GM18951 (cell line): ENCODE results near the gene DPYSL4.

Experiments used
- POLR2A ChIP-seq: IDR thresholded peaks from 4 replicates; pipeline ENCODE4 v1.6.1; 2011; ENCODE audit warnings: mild to moderate bottlenecking; ENCODE audit not compliant: insufficient read length, insufficient read depth; ENCODE audit errors: extremely low read depth
- in situ Hi-C: fragments of 300-500 bp; cut with MboI; formaldehyde crosslinking; loops from one replicate; pipeline ENCODE4 v1.12.0; 2022; ENCODE audit warnings: low sequenced_read_pairs, mixed read lengths, inconsistent platforms; ENCODE audit not compliant: unreplicated experiment

Gene DPYSL4

GRCh38 chr10:132232023-132232951 is 45.5 kb downstream of the DPYSL4 start:
- in situ Hi-C loops = no loop called here
- no peak for TF ChIP-seq POLR2A

DNA sequence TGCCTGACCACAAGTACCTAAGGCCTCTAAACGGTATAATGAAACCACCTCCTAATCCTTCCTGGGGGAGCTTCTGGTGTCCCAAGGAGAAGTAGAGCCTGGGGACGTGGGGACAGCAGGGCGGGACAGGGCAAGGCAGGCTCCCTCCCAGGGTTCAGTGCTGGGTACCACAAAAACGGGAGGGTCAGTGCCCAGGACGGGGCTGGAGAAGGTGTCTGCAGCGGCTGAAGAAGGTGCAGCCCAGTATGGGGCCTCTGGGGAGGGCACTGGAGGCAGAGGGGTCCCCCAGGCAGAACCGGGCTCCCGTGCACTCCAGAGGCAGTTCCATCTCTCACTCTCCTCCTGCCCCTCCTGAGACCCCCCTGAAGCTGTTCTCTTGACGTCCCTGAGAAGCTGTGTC is 46.2 kb downstream of the DPYSL4 start:
- in situ Hi-C loops = no loop called here
- no peak for TF ChIP-seq POLR2A

DNA sequence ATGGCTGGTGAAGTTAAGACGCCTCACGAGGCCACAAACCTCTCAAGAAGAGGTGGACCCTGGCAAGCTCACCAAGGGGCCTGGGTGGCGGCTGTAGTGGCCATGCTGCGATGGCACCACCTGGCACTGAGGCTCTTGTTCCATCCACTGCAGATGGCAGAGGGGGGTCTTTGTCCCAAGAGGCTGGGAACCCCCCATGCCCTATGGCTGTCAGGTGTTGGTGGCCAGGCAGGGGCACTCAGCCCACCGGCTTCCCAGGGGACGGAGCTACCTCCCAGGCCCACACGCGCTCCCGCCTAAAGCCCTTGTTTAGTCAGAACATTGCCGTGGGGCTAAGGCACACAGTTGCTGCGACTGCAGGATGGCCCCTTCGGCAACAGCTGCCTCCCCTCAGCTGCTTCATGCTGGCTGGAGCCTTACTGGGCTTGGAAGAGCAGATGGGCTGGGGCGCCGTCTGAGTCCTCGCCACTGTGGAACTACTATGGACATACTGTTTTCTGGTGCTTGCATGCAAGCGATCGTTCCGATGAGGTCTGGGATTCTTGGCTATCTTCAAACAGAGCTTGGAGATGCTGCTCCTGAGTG is 46.8 kb downstream of the DPYSL4 start:
- in situ Hi-C loops = no loop called here
- no peak for TF ChIP-seq POLR2A

DNA sequence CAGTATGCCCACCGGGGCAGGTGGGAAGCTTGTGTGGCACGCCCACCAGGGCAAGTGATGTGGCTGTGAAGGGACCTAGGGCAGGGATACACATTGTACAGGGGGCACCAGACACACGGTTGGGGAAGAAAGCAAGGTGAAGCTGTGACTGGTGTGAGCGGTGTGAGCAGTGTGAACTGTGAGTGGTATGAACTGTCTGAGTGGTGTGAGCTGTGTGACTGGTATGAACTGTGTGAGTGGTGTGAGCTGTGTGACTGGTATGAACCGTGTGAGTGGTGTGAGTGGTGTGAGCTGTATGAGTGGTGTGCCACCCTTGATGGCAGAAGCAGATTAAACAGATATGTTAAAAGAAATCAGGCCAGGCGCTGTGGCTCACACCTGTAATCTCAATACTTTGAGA is 48.1 kb downstream of the DPYSL4 start:
- in situ Hi-C loops = no loop called here
- no peak for TF ChIP-seq POLR2A

- in situ Hi-C loops = no loop called here
- TF ChIP-seq POLR2A = no peak
These were observed 49.4 kb downstream of the DPYSL4 start for GRCh38 chr10:132236161-132236560.

DNA sequence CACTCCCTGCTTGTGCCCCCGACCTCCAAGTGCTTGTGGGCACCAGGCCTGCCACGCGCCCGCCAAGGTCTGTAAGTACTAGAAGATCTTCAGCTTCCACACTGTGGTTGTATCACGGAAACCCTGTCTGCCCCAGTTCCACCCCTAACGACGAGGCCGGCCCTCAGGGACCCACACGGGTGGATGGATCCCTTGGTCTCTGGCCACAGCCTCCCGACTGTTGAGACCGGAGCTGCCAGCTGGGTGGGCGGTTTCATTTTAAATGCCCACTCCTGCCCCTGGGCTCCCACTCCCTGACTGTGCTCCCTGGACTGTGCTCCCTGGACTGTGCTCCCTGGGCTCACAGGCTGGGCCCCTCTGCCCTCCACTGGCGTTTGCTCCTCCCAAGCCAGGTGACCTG is 50.1 kb downstream of the DPYSL4 start:
- in situ Hi-C loops = no loop called here
- TF ChIP-seq POLR2A = no peak

DNA sequence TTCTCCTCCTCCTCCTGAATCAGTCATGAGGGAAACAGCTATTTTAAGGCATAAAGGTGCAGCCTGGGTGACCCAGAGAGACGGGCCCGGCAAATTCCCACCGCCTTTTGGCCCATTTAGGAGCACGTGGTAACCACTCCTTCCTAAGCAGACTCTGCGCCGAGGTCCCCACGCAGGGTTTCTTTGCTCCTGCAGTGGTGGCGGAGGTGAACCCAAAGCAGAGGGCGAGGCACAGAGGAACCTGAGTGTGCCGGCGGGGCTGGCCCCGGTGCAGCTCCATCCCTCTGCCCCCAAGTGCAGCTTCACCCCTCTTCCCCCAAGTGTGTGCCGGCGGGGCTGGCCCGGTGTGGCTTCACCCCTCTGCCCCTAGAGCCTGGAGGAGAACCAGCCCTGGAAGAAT is 50.6 kb downstream of the DPYSL4 start:
- in situ Hi-C loops = no loop called here
- TF ChIP-seq POLR2A = no peak

GRCh38 chr10:132237871-132238270 is 51.1 kb downstream of the DPYSL4 start:
- in situ Hi-C loops = no loop called here
- no peak for TF ChIP-seq POLR2A

GRCh38 chr10:132238371-132239125 is 51.8 kb downstream of the DPYSL4 start:
- in situ Hi-C loops = no loop called here
- no peak for TF ChIP-seq POLR2A

GRCh38 chr10:132239126-132240031 is 52.6 kb downstream of the DPYSL4 start:
- TF ChIP-seq POLR2A = no peak

DNA sequence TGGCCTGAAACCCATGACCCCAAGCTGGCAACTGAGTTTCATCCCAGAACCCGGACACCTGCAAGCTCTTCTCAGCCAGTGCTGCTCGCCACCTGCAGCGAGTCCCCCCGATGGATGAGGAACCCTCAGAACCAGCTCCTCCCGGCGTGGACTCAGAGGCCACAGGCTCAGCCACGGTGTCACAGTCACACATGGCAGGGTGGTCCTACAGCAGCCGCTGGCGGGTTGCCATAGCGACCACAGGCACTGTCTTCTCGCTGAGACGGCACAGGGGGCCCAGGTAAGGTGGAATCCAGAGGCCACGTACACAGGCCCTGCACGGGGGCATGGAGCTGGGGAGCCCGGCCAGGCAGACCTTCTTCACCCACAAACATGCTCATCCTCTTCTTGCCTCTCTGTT is 53.4 kb downstream of the DPYSL4 start:
- no peak for TF ChIP-seq POLR2A
- in situ Hi-C loops = no loop called here

More at GRCh38 chr10:132239126-132240031, 52.6 kb downstream of the DPYSL4 start:
- in situ Hi-C loops = no loop called here

- TF ChIP-seq POLR2A = no peak
- in situ Hi-C loops = no loop called here
These were observed 53.8 kb downstream of the DPYSL4 start for GRCh38 chr10:132240581-132240980.

- no peak for TF ChIP-seq POLR2A
- in situ Hi-C loops = no loop called here
These were observed 54.3 kb downstream of the DPYSL4 start for GRCh38 chr10:132241086-132241485.

DNA sequence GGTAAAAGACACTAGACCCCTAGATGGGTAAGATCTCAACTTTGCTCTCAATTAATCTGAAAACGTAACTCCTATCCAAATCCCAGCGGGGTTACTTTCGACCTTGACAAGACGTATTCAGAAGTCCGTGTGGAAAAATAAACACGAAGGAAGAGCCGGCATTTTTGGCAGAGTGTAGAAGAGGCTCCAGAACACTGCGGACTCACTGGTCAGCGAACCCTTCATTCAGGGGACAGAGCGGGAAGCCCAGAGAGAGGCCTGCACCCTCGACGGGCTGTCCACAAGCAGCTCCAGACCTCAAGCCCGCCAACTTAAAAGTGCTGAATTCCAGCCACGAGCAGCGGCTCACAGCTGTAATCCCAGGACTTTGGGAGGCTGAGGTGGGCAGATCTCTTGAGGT is 54.7 kb downstream of the DPYSL4 start:
- TF ChIP-seq POLR2A = no peak
- in situ Hi-C loops = no loop called here
